SK-N-SH treated with all-trans-retinoic acid at 6 μM for 48 hours (cell line): ENCODE data around the gene NUP214.

Experiments used
- ARNTL ChIP-seq: fragments of 450-650 bp; formaldehyde crosslinking; IDR thresholded peaks from 2 replicates; pipeline ENCODE4 v1.5.0; 2020; ENCODE audit warnings: low read depth, mild to moderate bottlenecking, moderate library complexity, borderline replicate concordance
- BACH2 ChIP-seq: fragments of 250-450 bp; sonication (Bioruptor Pico); IDR thresholded peaks from 2 replicates; pipeline ENCODE4 v1.9.0; 2021; ENCODE audit warnings: mild to moderate bottlenecking, borderline replicate concordance
- CSDC2 ChIP-seq: fragments of 250-450 bp; sonication (Bioruptor Pico); IDR thresholded peaks from 2 replicates; pipeline ENCODE4 v1.5.0; 2020; ENCODE audit warnings: mild to moderate bottlenecking, moderate library complexity
- RARB ChIP-seq: fragments of 250-450 bp; sonication (Bioruptor Pico); IDR thresholded peaks from 2 replicates; pipeline ENCODE4 v1.8.0; 2021; ENCODE audit warnings: mild to moderate bottlenecking, moderate library complexity
- TF ChIP-seq, protein P1 (sequence below): fragments of 250-450 bp; sonication (Bioruptor Pico); IDR thresholded peaks from 2 replicates; pipeline ENCODE4 v1.5.1; 2021; ENCODE audit warnings: mild to moderate bottlenecking, moderate library complexity
- TF ChIP-seq, protein P2 (sequence below): fragments of 250-450 bp; sonication (Bioruptor Pico); IDR thresholded peaks from 2 replicates; pipeline ENCODE4 v1.8.0; 2021; ENCODE audit warnings: low read depth, mild to moderate bottlenecking, moderate library complexity, borderline replicate concordance

DNA sequence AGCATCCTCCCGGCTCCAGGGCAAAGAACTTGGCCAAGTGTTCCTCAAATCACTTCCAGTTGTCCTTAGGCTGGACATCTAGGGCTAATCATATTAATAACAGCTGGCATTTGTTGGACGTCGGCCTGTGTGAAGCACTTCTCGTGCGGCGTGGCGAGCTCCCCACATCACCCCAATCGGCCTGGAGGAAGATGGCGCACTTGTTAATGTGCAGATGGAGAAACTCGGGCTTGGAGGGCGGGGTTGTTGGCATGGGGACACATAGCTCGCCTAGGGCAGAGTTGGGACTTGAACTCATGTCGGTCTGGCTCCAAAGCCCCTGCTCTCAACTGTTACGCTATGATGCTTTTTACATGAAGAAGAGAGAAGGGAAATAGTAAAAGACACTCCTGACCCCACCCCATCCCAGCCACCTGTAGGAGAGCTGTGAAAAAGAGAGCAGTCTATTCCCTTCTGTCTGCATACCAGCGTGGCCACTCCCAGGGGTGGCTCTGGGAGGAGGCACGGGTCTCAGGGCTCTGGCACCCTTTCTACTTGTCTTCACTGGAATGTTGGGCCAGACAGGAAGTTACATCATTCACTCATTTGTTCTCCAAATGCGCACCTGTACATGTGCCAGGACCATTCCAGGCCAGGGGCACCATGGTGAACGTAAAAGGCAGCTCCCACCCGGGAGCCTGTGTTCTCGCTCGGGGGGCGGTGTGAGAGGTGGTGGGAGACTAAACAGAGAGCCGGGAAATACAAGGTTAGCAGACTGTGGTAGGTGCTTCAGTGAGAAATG, 12.8 kb upstream of the NUP214 start:
- no peak for TF ChIP-seq BACH2 (CRISPR knock-in tag)
- TF ChIP-seq RARB (CRISPR knock-in tag): no peak
- no peak for TF ChIP-seq CSDC2
- TF ChIP-seq ARNTL (CRISPR knock-in tag): no peak
- TF ChIP-seq, protein P1, sequence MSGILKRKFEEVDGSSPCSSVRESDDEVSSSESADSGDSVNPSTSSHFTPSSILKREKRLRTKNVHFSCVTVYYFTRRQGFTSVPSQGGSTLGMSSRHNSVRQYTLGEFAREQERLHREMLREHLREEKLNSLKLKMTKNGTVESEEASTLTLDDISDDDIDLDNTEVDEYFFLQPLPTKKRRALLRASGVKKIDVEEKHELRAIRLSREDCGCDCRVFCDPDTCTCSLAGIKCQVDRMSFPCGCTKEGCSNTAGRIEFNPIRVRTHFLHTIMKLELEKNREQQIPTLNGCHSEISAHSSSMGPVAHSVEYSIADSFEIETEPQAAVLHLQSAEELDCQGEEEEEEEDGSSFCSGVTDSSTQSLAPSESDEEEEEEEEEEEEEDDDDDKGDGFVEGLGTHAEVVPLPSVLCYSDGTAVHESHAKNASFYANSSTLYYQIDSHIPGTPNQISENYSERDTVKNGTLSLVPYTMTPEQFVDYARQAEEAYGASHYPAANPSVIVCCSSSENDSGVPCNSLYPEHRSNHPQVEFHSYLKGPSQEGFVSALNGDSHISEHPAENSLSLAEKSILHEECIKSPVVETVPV: no peak
- TF ChIP-seq, protein P2, sequence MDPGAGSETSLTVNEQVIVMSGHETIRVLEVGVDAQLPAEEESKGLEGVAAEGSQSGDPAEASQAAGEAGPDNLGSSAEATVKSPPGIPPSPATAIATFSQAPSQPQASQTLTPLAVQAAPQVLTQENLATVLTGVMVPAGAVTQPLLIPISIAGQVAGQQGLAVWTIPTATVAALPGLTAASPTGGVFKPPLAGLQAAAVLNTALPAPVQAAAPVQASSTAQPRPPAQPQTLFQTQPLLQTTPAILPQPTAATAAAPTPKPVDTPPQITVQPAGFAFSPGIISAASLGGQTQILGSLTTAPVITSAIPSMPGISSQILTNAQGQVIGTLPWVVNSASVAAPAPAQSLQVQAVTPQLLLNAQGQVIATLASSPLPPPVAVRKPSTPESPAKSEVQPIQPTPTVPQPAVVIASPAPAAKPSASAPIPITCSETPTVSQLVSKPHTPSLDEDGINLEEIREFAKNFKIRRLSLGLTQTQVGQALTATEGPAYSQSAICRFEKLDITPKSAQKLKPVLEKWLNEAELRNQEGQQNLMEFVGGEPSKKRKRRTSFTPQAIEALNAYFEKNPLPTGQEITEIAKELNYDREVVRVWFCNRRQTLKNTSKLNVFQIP (CRISPR knock-in tag): no peak
